H9 (cell line): Measurements from ENCODE around the gene PELI2. TPM values are rescaled to one million over a fixed set of nuclear protein-coding genes. Genes with fewer than 3 reads are reported as not detected.

Experiments used
- DNase-seq: peaks from one replicate; pipeline ENCODE4 v3.0.0-alpha.2; 2017
- H2AFZ ChIP-seq: one replicate; pipeline ENCODE4 v1.6.1; 2013; ENCODE audit warnings: mild to moderate bottlenecking, low read length, control low read depth, moderate library complexity
- H2AK5ac ChIP-seq: 2 replicates; pipeline ENCODE4 v1.6.1; 2013; ENCODE audit warnings: low read length, control low read depth, mixed read lengths; ENCODE audit not compliant: insufficient read length
- H2BK120ac ChIP-seq: one replicate; pipeline ENCODE4 v1.6.1; 2013; ENCODE audit warnings: low read depth, mild to moderate bottlenecking, low read length, control low read depth, inconsistent platforms; ENCODE audit not compliant: poor library complexity, severe bottlenecking
- H2BK12ac ChIP-seq: 2 replicates; pipeline ENCODE4 v1.6.1; 2013; ENCODE audit warnings: low read length, control low read depth, mixed read lengths, low read depth; ENCODE audit not compliant: insufficient read length
- H2BK15ac ChIP-seq: 2 replicates; pipeline ENCODE4 v1.6.1; 2013; ENCODE audit warnings: low read depth, low read length, control low read depth
- H2BK20ac ChIP-seq: one replicate; pipeline ENCODE4 v1.6.1; 2013; ENCODE audit warnings: low read depth, mild to moderate bottlenecking, low read length, control low read depth, inconsistent platforms; ENCODE audit not compliant: poor library complexity, severe bottlenecking
- H2BK5ac ChIP-seq: 2 replicates; pipeline ENCODE4 v1.6.1; 2013; ENCODE audit warnings: low read length, control low read depth, mixed read lengths; ENCODE audit not compliant: insufficient read length
- H3K14ac ChIP-seq: 2 replicates; pipeline ENCODE4 v1.6.1; 2013; ENCODE audit warnings: low read length, control low read depth; ENCODE audit not compliant: insufficient read depth
- H3K18ac ChIP-seq: 2 replicates; pipeline ENCODE4 v1.6.1; 2013; ENCODE audit warnings: low read depth, mild to moderate bottlenecking, mixed read lengths, low read length, control low read depth; ENCODE audit not compliant: insufficient read length
- H3K23ac ChIP-seq: 2 replicates; pipeline ENCODE4 v1.6.1; 2013; ENCODE audit warnings: low read length, control low read depth, mixed read lengths, low read depth; ENCODE audit not compliant: insufficient read length
- H3K23me2 ChIP-seq: 2 replicates; pipeline ENCODE4 v1.6.1; 2013; ENCODE audit warnings: low read depth, mild to moderate bottlenecking, mixed read lengths, low read length, control low read depth; ENCODE audit not compliant: insufficient read length, poor library complexity, severe bottlenecking
- H3K27ac ChIP-seq: 2 replicates; pipeline ENCODE4 v1.5.1; 2013; ENCODE audit warnings: low read length, control low read depth, mixed read lengths, low read depth; ENCODE audit not compliant: insufficient read length
- H3K27me3 ChIP-seq: 2 replicates; pipeline ENCODE4 v1.6.1; 2013; ENCODE audit warnings: low read length, control low read depth, inconsistent platforms; ENCODE audit not compliant: insufficient read depth
- H3K4ac ChIP-seq: 2 replicates; pipeline ENCODE4 v1.6.1; 2013; ENCODE audit warnings: low read depth, mild to moderate bottlenecking, control low read depth, inconsistent platforms, low read length, moderate library complexity
- H3K4me1 ChIP-seq: 2 replicates; pipeline ENCODE4 v1.6.1; 2013; ENCODE audit warnings: low read length, control low read depth, inconsistent platforms; ENCODE audit not compliant: insufficient read depth
- H3K4me2 ChIP-seq: 2 replicates; pipeline ENCODE4 v1.6.1; 2013; ENCODE audit warnings: low read length, control low read depth, mixed read lengths; ENCODE audit not compliant: insufficient read length, insufficient read depth
- H3K56ac ChIP-seq: 2 replicates; pipeline ENCODE4 v1.6.1; 2013; ENCODE audit warnings: low read depth, mild to moderate bottlenecking, mixed read lengths, low read length, control low read depth; ENCODE audit not compliant: insufficient read length
- H3K79me1 ChIP-seq: 2 replicates; pipeline ENCODE4 v1.6.1; 2013; ENCODE audit warnings: low read depth, mild to moderate bottlenecking, moderate library complexity, low read length, control low read depth, inconsistent platforms; ENCODE audit not compliant: insufficient read depth, poor library complexity, severe bottlenecking
- H3K79me2 ChIP-seq: 2 replicates; pipeline ENCODE4 v1.6.1; 2013; ENCODE audit warnings: low read length, control low read depth, inconsistent platforms; ENCODE audit not compliant: insufficient read depth
- H3K9ac ChIP-seq: 2 replicates; pipeline ENCODE4 v1.6.1; 2013; ENCODE audit warnings: low read length, control low read depth, mixed read lengths; ENCODE audit not compliant: insufficient read length; ENCODE audit errors: extremely low read depth
- H3K9me3 ChIP-seq: one replicate; pipeline ENCODE4 v1.6.1; 2013; ENCODE audit warnings: low read depth, low read length, inconsistent platforms; ENCODE audit not compliant: control insufficient read depth
- H3T11ph ChIP-seq: one replicate; pipeline ENCODE4 v1.6.1; 2013; ENCODE audit warnings: mild to moderate bottlenecking, low read length, control low read depth, inconsistent platforms
- H4K20me1 ChIP-seq: one replicate; pipeline ENCODE4 v1.6.1; 2013; ENCODE audit not compliant: control insufficient read depth, insufficient read length, insufficient read depth
- H4K5ac ChIP-seq: 2 replicates; pipeline ENCODE4 v1.6.1; 2013; ENCODE audit warnings: low read depth, mild to moderate bottlenecking, mixed read lengths, low read length, control low read depth; ENCODE audit not compliant: insufficient read length
- H4K8ac ChIP-seq: replicated peaks from 2 replicates; pipeline ENCODE4 v1.6.1; 2013; ENCODE audit warnings: low read length, control low read depth, mixed read lengths, low read depth; ENCODE audit not compliant: insufficient read length
- H4K91ac ChIP-seq: 2 replicates; pipeline ENCODE4 v1.6.1; 2013; ENCODE audit warnings: low read depth, mild to moderate bottlenecking, moderate library complexity, mixed read lengths, low read length, control low read depth; ENCODE audit not compliant: insufficient read length
- H3K27ac Mint-ChIP-seq, 3 experiments: 2 replicates in 2 of 3; 3 replicates in 1 of 3; pipeline ENCODE4 v1.8.0; 2020 to 2021; ENCODE audit warnings: mixed read lengths in 3 of 3, mild to moderate bottlenecking in 1 of 3, moderate library complexity in 1 of 3
- H3K27me3 Mint-ChIP-seq: 2 replicates; pipeline ENCODE4 v1.8.0; 2021; ENCODE audit warnings: low read depth, mild to moderate bottlenecking, moderate library complexity, mixed read lengths
- H3K36me3 Mint-ChIP-seq, 3 experiments: 2 replicates in 2 of 3; 3 replicates in 1 of 3; pipeline ENCODE4 v1.8.0; 2020 to 2021; ENCODE audit warnings: low read depth in 3 of 3, mixed read lengths in 3 of 3; ENCODE audit not compliant: insufficient read depth in 1 of 3
- H3K4me1 Mint-ChIP-seq, 2 experiments: 2 replicates each; pipeline ENCODE4 v1.8.0; 2020; ENCODE audit warnings: mixed read lengths in 2 of 2
- H3K4me3 Mint-ChIP-seq, 2 experiments: 2 replicates in 1 of 2; 3 replicates in 1 of 2; pipeline ENCODE4 v1.8.0; 2020 to 2021; ENCODE audit warnings: mild to moderate bottlenecking in 2 of 2, mixed read lengths in 2 of 2, moderate library complexity in 1 of 2
- H3K9me3 Mint-ChIP-seq, 2 experiments: 2 replicates in 1 of 2; 3 replicates in 1 of 2; pipeline ENCODE4 v1.8.0; 2020; ENCODE audit warnings: mild to moderate bottlenecking in 2 of 2, mixed read lengths in 2 of 2, moderate library complexity in 1 of 2
- CTCF ChIP-seq: fragments of 200-600 bp; sonication (generic); conservative IDR thresholded peaks from 3 replicates; pipeline ENCODE4 v1.8.0; 2021; ENCODE audit warnings: antibody characterized with exemption, mild to moderate bottlenecking
- WGBS: extraction: QIAGEN DNeasy Blood & Tissue Kit; methylation state at CpG from one replicate; pipeline ENCODE4 v1.1.7; 2013; ENCODE audit warnings: missing lambda C conversion rate, low lambda C conversion rate, mixed read lengths; ENCODE audit not compliant: insufficient read length; ENCODE audit errors: extremely low coverage; 5-methylcytosine and 5-hydroxymethylcytosine counted together
- total RNA-seq: library from RNA; stranded (reverse); gene quantifications from 2 replicates; pipeline ENCODE4 v1.2.1, GENCODE V29; 2021

Gene PELI2
- total RNA-seq, 1 experiment from 2014 or later, result 18.0 TPM

- H3K27me3 ChIP-seq, result no peaks in the 10 kb centered on the region
- no peak overlapping the region for H3K27ac ChIP-seq
- no peak overlapping the region for H4K8ac ChIP-seq
- no peaks in the 10 kb centered on the region for H3K4me1 ChIP-seq
- no peak overlapping the region for H2AK5ac ChIP-seq
- H3K4me2 ChIP-seq, result no peak overlapping the region
- no peak overlapping the region for H3K23ac ChIP-seq
- H3K27ac Mint-ChIP-seq, result no peak overlapping the region; a peak in 1 of 7 replicates
- H3K9me3 ChIP-seq, result no peaks in the 10 kb centered on the region
- H2BK5ac ChIP-seq, result no peak overlapping the region
- H2AFZ ChIP-seq, result no peak overlapping the region
- no peaks in the 10 kb centered on the region for H4K20me1 ChIP-seq
- no peak overlapping the region for H3K4ac ChIP-seq
- no peak for DNase-seq
- H4K91ac ChIP-seq, result no peak overlapping the region
- no peak overlapping the region for H2BK120ac ChIP-seq
- TF ChIP-seq CTCF, result no peak
- H3K79me2 ChIP-seq, result no peaks in the 10 kb centered on the region
- no peak overlapping the region for H3K4me3 Mint-ChIP-seq
- H3K79me1 ChIP-seq, result no peaks in the 10 kb centered on the region
- no peak overlapping the region for H3K14ac ChIP-seq
- H3K56ac ChIP-seq, result no peak overlapping the region
- H3K18ac ChIP-seq, result no peak overlapping the region
- H3T11ph ChIP-seq, result no peak overlapping the region
- peaks cover 21 to 22% of the 10 kb centered on the region in 2 experiments for H3K9me3 Mint-ChIP-seq
- H4K5ac ChIP-seq, result no peak overlapping the region
- H2BK15ac ChIP-seq, result no peak overlapping the region
- H2BK12ac ChIP-seq, result no peak overlapping the region
- H3K9ac ChIP-seq, result no peak overlapping the region
- peaks cover 3 to 19% (median 17%) of the 10 kb centered on the region in 3 experiments; a peak in 5 of 7 replicates for H3K36me3 Mint-ChIP-seq
- WGBS, result no CpG with 5 or more reads among the region's 6 CpGs
- no peaks in the 10 kb centered on the region for H3K23me2 ChIP-seq
- H3K4me1 Mint-ChIP-seq, result no peaks in the 10 kb centered on the region
- H3K27me3 Mint-ChIP-seq, result no peaks in the 10 kb centered on the region
- no peak overlapping the region for H2BK20ac ChIP-seq
Measured at GRCh38 chr14:56273951-56274350, 155.7 kb downstream of the PELI2 start.
